ENCODE data around the gene POM121L2. TPM values are rescaled to one million over a fixed set of nuclear protein-coding genes. Genes with fewer than 3 reads are reported as not detected.
A peak's percentile ranks its signal among the peaks of the same experiment; 100 is the strongest.

The POM121L2 gene
- total and polyA plus RNA-seq, 9 of the 15 experiments (the other 6 are each of a cell fraction or from before 2014, with no cell fraction given) = 0.23 to 0.45 TPM; not detected in 7

DNA sequence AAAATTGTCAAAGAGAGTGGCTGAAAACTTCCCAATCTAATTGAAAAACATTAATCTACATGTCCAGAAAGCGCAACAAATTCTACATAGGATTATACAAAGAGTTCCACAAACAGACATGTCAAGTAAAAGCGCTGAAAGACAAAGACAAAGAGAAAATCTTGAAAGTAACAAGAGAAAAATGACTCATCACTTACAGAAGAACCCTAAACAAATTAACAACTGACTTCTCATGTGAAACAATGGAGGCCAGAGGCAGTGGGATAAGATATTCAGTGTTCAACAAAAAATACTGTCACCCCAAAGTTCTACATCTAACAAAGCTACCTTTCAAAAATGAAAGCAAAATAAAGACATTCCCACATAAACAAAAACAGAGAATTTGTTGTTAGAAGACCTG is 2.0 kb upstream of the POM121L2 start:
- in situ Hi-C loops (cut with MboI) = no loop called here
- TF ChIP-seq STAT5B (CRISPR knock-in tag; IDR thresholded peaks at IDR 0.05) (no peak), CHD2 (IDR thresholded peaks at IDR 0.05; ENCODE audit: low read depth, low read length) (no peak), KLF1 (tag; IDR thresholded peaks at IDR 0.05) (no peak), NFIX (CRISPR knock-in tag; IDR thresholded peaks at IDR 0.05; ENCODE audit: low read depth) (no peak), MAZ (CRISPR knock-in tag; conservative IDR thresholded peaks at IDR 0.05 in 1 of 2, IDR thresholded peaks at IDR 0.05 in 1 of 2) (no peak), CREM (IDR thresholded peaks at IDR 0.05; ENCODE audit: low read depth) (no peak), MTF1 (CRISPR knock-in tag; IDR thresholded peaks at IDR 0.05; ENCODE audit: borderline replicate concordance) (no peak), ZZZ3 (IDR thresholded peaks at IDR 0.05) (no peak), MAFG (tag; conservative IDR thresholded peaks at IDR 0.05) (peak; percentile 66), SRSF7 (optimal IDR thresholded peaks at IDR 0.05; ENCODE audit: low read depth, low read length) (no peak), TOE1 (IDR thresholded peaks at IDR 0.05; ENCODE audit: borderline replicate concordance) (no peak), TOE1 (CRISPR knock-in tag; IDR thresholded peaks at IDR 0.05; ENCODE audit: borderline replicate concordance, low read depth) (no peak), MCM7 (IDR thresholded peaks at IDR 0.05) (no peak), EP400 (IDR thresholded peaks at IDR 0.05) (no peak), PHF20 (IDR thresholded peaks at IDR 0.05; ENCODE audit: partially characterized antibody) (no peak), GATAD2B (IDR thresholded peaks at IDR 0.05; ENCODE audit: borderline replicate concordance) (no peak), TCF7 (IDR thresholded peaks at IDR 0.05; ENCODE audit: borderline replicate concordance) (no peak), NBN (IDR thresholded peaks at IDR 0.05; ENCODE audit: low read depth) (0 out of 2 replicates have a peak, but pooled peaks have one; percentile 45), ZNF184 (CRISPR knock-in tag; IDR thresholded peaks at IDR 0.05) (no peak)
- TF ChIP-seq, protein P1, sequence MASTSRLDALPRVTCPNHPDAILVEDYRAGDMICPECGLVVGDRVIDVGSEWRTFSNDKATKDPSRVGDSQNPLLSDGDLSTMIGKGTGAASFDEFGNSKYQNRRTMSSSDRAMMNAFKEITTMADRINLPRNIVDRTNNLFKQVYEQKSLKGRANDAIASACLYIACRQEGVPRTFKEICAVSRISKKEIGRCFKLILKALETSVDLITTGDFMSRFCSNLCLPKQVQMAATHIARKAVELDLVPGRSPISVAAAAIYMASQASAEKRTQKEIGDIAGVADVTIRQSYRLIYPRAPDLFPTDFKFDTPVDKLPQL (IDR thresholded peaks at IDR 0.05; ENCODE audit: extremely low read depth, insufficient read length) = no peak
- TF ChIP-seq, protein P2, sequence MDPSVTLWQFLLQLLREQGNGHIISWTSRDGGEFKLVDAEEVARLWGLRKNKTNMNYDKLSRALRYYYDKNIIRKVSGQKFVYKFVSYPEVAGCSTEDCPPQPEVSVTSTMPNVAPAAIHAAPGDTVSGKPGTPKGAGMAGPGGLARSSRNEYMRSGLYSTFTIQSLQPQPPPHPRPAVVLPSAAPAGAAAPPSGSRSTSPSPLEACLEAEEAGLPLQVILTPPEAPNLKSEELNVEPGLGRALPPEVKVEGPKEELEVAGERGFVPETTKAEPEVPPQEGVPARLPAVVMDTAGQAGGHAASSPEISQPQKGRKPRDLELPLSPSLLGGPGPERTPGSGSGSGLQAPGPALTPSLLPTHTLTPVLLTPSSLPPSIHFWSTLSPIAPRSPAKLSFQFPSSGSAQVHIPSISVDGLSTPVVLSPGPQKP (CRISPR knock-in tag; IDR thresholded peaks at IDR 0.05) = no peak
- TF ChIP-seq, protein P3, sequence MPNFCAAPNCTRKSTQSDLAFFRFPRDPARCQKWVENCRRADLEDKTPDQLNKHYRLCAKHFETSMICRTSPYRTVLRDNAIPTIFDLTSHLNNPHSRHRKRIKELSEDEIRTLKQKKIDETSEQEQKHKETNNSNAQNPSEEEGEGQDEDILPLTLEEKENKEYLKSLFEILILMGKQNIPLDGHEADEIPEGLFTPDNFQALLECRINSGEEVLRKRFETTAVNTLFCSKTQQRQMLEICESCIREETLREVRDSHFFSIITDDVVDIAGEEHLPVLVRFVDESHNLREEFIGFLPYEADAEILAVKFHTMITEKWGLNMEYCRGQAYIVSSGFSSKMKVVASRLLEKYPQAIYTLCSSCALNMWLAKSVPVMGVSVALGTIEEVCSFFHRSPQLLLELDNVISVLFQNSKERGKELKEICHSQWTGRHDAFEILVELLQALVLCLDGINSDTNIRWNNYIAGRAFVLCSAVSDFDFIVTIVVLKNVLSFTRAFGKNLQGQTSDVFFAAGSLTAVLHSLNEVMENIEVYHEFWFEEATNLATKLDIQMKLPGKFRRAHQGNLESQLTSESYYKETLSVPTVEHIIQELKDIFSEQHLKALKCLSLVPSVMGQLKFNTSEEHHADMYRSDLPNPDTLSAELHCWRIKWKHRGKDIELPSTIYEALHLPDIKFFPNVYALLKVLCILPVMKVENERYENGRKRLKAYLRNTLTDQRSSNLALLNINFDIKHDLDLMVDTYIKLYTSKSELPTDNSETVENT (CRISPR knock-in tag; IDR thresholded peaks at IDR 0.05) = no peak

More for the DNA sequence above, 2.0 kb upstream of the POM121L2 start:
- H3K4me3 ChIP-seq = no peak overlapping the region
- no peaks in the 10 kb centered on the region for H3K36me3 ChIP-seq (ENCODE audit: control insufficient read depth, insufficient read depth, low read length)
- ATAC-seq (no peak), DNase-seq (ENCODE audit: extremely low read depth in 1 of 4, low spot score in 3 of 4) (no peak), FAIRE-seq (peak; percentile 42)
- H3K27me3 ChIP-seq (ENCODE audit: control insufficient read depth in 2 of 2, insufficient read depth in 2 of 2, low read length in 2 of 2) = no peaks in the 10 kb centered on the region
- no peak overlapping the region for H2AFZ ChIP-seq (ENCODE audit: low read depth, low read length)
- H3K4me1 ChIP-seq (replicated peaks in 1 of 2; ENCODE audit: control insufficient read depth in 2 of 2, insufficient read depth in 2 of 2, low read length in 2 of 2) = peaks cover 0 to 9% of the 10 kb centered on the region in 2 experiments; a peak in 1 of 5 replicates
- no peaks in the 10 kb centered on the region for H3K9me1 ChIP-seq (ENCODE audit: control insufficient read depth, insufficient read depth, low read length)
- no peaks in the 10 kb centered on the region for H3K79me2 ChIP-seq (ENCODE audit: control insufficient read depth, insufficient read depth, low read length)
- H3K4me2 ChIP-seq (ENCODE audit: insufficient read depth, low read length) = no peak overlapping the region
- BruUV-seq (replicated peaks) = no TSS peak
- no peak overlapping the region for H3K9ac ChIP-seq (ENCODE audit: insufficient read depth in 1 of 2, low read depth in 2 of 2, low read length in 2 of 2)
- peaks cover 16% of the 10 kb centered on the region; the same call in 1 of the 2 replicates for H3K9me3 ChIP-seq (replicated peaks; ENCODE audit: control insufficient read depth, insufficient read depth, low read depth, low read length)
- ChIA-PET CTCF (ENCODE audit: low intra/inter-chr PET ratio) (no interaction called here), POLR2A (no interaction called here)
- no peak overlapping the region for H3K27ac ChIP-seq (ENCODE audit: extremely low read depth, low read depth, low read length)
- WGBS (ENCODE audit: insufficient coverage, low coverage, missing lambda C conversion rate) = 36% methylated on average over 2 of the region's 2 CpGs
- intact Hi-C loops (cut with micrococcal nuclease) = no loop called here
- no peaks in the 10 kb centered on the region for H4K20me1 ChIP-seq (replicated peaks; ENCODE audit: control insufficient read depth, insufficient read depth, low read length)
